GM19240 (cell line): ENCODE results near the gene FGGY.
"Not testable (repeated sequence)": the region's sequence is repeated elsewhere in the genome, so short reads cannot be mapped to it uniquely, and the experiment has no call there.

Experiments used
- DNase-seq: peaks from one replicate; pipeline ENCODE4 v3.0.0; 2011; ENCODE audit warnings: low spot score; ENCODE audit not compliant: insufficient read length

FGGY gene

DNA sequence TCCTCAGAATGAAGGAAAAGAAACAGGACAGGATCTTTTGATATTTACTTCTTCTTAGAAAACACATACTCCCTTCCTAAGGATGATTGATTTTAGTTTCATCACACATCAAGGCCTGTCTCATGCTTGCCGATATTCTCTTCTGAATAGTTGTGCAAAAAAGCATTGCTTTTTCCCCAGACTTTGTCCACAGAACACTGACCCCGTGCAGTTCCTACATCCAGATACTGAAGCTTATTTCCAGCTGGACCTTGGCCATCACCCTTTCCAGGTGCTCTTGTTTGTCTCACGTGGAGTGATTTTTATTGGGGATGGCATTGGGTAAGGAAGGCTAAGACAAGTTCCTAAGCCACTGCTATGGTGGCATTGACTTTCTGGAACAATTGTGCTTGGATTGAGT lies 320.5 kb downstream of the FGGY start:
- DNase-seq, result no peak

- DNase-seq, result no peak
Observed at GRCh38 chr1:59619557-59619956, 322.7 kb downstream of the FGGY start.

GRCh38 chr1:59625384-59625783 lies 328.5 kb downstream of the FGGY start:
- no peak for DNase-seq

DNA sequence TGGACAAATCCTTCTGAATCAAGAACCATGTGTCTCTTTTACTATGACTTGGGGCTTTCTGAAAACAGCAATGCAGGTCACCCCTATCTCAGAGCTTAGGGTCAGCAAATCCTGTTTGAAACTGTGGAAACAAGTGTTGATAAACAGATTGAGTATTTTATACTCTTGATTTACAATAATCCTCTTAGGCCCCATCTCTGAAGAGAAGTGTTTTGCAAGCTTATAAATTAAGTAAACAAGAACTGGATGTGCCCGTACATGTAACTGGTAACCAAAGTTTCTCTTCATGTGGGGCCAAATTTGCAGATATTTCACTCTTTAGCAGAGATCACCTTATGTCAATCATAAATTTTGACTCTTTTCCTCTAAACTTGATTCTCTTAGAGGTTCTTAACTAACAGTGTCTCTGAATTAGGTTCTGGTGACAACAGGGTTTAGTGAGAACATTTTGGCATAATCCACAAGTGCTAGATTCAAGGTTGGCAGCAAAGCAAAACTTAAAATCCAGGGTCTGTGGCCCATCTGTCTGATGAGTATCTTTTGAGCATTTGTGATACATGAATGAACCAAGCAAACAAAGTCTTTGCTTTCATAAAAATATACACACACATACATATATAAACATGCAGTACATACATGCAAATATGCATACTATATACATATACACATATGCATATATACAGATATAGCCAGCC lies 334.8 kb downstream of the FGGY start:
- DNase-seq, result no peak

DNA sequence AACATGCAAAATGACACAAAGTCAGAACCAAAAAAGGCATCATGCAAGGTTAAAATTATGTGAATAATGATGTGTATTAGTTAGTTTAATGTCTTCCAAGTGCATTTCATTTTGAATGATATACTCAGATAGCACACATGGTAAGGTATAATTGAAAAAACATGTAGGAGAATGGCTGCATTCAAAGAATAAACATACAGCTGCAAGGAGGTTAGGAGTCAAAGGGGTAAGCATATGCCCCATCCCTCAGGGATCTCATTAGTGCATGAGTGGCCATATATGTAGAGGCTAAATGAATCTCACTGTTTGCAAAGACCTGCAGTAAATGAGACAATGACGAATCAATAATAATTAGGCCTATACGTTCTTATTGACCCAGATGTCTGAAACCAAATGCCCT lies 338.2 kb downstream of the FGGY start:
- DNase-seq, result no peak

DNA sequence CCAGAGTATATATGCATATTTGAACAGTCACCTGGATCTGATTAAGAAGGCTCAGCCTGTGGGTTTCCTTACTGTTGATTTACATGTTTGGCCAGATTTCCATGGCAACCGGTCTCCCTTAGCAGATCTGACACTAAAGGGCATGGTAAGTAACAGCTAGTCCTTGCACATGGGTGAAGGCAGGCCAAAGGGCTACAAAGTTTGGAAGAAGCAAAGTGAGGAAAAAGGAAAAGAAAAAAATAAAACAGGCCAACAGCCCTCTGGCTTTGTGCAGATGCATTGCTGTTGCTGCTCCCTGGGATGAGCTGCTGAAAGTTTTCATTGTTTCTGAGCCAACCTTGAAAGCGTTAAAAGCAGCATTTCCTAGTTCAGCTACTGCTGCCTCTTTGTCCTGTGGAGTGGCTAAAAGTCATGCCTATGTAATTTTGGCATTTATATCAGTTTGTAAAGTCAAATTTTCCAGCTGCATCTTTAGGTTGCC lies 341.4 kb downstream of the FGGY start:
- no peak for DNase-seq

DNA sequence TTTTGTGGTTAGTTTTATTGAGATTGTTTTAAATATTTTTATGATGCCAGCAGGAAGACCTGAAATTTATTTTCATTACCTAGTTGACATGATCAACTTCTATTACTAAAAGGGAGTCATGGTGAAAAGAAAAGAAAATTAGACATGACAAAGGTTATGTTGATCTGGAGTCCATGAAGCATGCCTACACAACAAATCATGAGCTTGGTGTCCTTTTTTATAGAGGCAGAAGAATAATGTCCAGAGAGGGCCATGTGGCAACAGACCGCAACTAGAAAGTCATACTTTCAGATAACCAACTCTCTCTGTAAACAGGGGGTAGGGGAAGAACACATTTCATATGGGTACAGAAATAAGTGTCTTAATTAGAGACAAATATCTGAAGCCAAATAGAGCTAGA lies 342.4 kb downstream of the FGGY start:
- no peak for DNase-seq

DNA sequence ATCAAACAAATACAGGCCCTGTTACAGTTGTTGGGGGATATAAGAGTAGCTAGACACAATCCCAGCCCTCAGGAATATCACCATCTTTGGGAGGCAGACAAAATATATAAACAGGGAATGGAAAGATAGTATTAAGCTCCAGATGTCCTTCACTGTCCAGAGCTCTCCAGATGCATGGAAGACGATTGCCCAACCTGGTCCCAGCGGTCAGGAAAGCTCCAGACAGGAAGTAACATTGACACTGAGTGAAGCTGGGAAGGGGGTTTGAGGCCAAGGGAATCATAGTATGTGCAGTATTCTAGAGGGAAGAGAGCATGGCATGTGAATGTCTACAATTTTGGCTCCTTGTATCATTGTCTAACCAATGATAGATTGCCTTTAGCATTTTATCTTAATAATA lies 344.0 kb downstream of the FGGY start:
- no peak for DNase-seq

DNA sequence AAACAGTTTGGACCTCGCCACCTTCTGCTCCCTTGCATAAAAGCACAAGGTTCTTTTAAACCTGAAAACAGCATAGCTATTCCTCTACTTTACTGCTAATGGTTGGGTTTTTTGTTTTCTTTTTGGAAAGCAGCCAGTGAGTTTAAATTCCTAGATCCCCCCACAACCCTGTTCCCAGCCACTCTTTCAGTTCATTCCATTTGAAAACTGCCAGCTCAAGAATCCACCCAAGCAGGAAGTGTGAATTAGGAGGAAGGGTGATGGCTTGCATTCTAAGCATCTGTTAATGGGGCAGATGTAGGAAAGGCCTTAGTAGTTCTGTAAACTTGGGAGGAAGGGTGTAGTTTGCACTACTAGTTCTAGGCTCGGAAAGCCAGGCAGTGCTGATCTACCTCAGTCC lies 344.9 kb downstream of the FGGY start:
- DNase-seq, result no peak

DNA sequence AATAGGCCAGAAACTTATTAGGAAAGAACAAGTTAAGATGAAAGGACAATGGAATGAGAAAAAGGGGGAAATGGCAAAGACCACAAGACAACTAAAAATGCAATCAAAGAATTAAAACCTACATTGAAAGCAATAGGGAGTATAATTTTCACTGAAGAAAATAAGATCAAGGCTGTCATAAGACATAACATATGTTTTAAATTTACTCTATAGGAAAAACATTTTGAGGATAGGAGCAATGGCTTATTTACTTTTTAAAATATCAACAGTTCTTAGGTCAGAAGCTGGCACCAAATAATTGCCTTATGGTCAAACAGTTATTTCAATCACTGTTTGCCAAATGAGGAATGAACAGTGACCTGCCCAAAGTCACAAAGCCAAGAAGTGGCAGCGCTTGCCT lies 346.6 kb downstream of the FGGY start:
- DNase-seq, result no peak

- no peak for DNase-seq
Observed at GRCh38 chr1:59645893-59646292, 349.0 kb downstream of the FGGY start.

DNA sequence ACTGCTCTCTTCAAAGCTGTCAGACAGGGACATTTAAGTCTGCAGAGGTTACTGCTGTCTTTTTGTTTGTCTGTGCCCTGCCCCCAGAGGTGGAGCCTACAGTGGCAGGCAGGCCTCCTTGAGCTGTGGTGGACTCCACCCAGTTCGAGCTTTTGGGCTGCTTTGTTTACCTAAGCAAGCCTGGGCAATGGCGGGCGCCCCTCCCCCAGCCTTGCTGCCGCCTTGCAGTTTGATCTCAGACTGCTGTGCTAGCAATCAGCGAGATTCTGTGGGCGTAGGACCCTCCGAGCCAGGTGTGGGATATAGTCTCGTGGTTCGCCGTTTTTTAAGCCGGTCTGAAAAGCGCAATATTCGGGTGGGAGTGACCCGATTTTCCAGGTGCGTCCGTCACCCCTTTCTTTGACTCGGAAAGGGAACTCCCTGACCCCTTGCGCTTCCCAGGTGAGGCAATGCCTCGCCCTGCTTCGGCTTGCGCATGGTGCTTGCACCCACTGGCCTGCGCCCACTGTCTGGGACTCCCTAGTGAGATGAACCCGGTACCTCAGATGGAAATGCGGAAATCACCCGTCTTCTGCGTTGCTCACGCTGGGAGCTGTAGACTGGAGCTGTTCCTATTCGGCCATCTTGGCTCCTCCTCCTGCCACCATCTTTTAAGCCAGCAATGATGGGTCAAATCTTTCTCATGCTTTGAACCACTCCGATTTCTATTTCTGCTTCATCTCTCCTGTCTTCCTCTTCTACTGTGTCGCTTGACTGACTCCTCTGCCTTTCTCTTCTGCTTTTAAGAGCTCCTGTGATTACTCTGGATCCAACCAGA lies 356.5 kb downstream of the FGGY start:
- DNase-seq, result not testable (repeated sequence)

- no peak for DNase-seq
Observed at GRCh38 chr1:59653968-59654367, 357.1 kb downstream of the FGGY start.

GRCh38 chr1:59657873-59658465 lies 361.1 kb downstream of the FGGY start:
- no peak for DNase-seq

DNA sequence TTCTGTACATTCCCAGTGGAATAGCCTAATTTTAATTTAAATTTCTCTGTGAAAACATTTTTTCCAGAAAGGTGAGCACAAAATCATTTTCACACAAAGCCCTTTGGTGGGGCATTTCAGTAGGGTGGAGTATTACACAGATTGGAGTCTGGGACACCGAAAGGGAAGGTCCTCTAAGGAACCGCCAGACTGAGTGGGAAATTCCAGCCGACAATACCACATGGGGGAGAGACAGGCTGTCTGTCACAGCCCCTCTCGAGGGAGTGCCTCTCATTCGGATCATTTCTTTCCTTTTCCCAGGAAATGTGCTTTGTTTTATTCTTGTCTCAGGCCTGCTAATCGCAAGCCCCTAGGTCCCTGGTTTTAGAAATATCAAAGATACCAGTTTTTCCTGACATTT lies 367.3 kb downstream of the FGGY start:
- DNase-seq, result no peak

GRCh38 chr1:59666106-59666505 lies 369.2 kb downstream of the FGGY start:
- DNase-seq, result no peak

- DNase-seq, result no peak
Observed at GRCh38 chr1:59667020-59667419, 370.1 kb downstream of the FGGY start.

DNA sequence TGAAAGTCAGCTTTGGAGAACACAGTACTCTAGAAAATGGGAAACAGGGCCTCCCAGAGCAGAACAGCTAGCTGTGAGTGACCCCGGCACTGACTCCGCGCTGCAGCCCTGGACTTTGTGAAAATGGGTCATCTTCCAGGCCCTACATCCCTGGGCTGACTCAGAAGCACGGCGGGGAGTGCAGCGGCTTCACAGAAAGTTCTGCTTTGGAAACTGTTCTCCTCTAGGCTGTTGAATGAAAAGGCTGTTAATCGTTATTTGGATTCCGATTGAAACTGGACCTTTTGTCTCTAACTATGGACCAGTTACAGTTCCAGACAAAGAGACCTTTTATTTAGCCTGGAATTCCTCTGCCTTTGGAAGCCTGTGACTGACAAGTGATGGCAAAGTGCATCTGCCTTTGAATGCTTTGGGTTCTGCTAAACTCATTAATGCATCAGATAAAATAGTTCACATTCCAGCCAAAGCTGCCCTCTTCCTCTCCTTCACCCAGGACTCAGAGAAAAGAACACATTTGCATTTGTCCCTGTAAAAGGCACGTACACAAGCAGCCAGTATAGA lies 372.9 kb downstream of the FGGY start:
- no peak for DNase-seq

DNA sequence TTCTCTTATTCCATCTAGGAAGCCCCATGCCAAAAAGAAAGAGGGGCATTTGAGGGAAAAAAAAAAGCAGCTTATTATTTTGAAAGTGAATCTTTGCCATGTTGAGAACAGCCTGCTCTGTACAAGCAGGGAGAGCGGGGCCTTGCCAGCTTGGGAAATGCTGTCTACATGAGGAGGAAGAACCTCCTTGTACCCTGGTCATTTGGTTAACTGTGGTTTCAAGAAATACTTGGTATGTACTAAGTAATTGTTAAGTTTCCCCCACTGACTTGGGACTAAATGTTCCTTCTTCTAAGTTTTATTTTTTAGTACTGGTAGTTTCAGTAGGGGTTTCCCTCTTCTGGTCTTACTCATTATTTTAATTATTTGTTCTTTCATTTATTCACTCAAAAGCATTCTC lies 373.8 kb downstream of the FGGY start:
- DNase-seq, result no peak

DNA sequence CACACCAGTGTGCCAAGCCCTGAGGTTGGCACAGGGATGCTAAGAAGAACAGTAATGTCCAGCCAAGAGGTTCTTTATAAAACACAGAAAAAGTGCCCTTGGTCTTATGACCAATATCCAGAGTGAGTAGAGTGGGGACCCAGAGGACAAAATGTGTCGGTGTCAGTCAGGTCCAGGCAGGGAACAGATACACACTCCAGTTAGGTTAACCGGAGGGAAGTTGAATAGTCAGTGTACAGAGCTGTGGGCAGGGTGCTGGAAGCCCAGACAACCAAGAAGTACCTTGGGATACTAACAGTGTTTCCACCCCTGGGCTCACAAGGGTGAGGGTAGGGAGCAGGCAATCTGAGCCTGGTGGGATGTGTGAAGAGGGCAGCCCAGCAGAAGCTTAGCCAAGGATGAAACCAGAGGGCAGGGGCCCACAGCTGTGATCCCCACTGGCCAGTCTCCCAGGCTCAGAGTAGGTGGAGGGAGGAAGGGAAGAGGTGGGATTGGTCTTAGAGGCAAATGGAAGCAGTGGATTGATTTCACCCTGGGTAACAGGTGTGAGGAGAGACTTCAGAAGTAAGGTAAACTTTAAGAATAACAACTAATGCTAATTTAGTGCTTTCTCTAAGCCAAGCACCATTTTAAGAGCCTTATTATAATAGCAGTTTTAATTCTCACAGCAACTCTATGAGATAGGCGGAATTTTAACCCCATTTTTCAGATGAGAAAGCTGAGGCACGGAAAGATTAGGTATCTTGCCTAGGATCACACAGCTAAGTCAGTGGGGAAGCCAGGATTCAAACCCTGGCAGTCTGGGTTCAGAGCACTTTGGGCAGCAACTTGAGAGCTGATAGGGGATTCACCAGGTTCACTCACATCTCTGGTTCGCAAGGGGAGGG lies 374.4 kb downstream of the FGGY start:
- no peak for DNase-seq

DNA sequence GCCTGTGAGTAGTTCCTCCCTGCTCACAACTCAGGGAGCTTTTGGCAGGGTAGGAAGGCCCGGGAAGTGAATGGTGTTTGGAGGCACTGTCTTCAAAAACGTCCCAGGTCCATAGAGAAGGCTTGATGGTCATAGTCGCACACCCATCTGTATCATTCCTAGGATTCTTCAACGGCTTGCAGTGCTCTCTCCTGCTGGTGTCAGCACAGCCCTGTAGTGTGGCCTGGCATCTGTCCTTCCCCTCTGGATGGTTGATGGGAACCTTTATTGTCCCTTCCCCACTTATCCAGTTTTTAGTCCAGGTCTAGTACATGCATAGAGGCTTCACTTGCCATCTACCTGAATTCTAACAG lies 375.0 kb downstream of the FGGY start:
- DNase-seq, result no peak
